ENCODE measurements around the gene MMP17.

DNA sequence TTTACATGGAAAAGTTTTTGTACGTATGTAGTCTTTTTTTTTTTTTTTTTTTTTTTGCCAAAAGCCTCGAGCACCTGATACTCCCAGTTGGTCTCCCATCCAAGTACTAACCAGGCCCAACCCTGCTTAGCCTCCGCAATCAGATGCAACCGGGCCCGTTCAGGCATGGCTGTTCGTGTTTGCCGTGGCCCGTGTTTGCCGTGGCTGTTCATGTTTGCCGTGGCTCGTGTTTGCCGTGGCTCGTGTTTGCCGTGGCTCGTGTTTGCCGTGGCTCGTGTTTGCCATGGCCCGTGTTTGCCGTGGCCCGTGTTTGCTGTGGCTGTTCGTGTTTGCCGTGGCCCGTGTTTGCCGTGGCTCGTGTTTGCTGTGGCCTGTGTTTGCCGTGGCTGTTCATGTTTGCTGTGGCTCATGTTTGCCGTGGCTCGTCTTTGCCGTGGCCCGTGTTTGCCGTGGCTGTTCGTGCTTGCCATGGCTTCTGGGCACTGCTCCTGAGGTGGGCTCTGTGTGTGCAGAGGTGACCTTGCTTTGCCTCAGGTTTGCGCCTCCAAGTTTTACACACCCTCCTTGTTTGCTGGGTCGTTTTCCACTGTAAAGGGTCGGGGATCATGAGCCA is 26.8 kb upstream of the MMP17 start:
- no peak for TF ChIP-seq POLR2A (IDR thresholded peaks at IDR 0.05; ENCODE audit: low read depth, low read length)
- TF ChIP-seq MYC (IDR thresholded peaks at IDR 0.05; ENCODE audit: low read depth, low read length) = no peak
- TF ChIP-seq, protein P1, sequence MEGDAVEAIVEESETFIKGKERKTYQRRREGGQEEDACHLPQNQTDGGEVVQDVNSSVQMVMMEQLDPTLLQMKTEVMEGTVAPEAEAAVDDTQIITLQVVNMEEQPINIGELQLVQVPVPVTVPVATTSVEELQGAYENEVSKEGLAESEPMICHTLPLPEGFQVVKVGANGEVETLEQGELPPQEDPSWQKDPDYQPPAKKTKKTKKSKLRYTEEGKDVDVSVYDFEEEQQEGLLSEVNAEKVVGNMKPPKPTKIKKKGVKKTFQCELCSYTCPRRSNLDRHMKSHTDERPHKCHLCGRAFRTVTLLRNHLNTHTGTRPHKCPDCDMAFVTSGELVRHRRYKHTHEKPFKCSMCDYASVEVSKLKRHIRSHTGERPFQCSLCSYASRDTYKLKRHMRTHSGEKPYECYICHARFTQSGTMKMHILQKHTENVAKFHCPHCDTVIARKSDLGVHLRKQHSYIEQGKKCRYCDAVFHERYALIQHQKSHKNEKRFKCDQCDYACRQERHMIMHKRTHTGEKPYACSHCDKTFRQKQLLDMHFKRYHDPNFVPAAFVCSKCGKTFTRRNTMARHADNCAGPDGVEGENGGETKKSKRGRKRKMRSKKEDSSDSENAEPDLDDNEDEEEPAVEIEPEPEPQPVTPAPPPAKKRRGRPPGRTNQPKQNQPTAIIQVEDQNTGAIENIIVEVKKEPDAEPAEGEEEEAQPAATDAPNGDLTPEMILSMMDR (IDR thresholded peaks at IDR 0.05; ENCODE audit: extremely low read depth in 1 of 2, insufficient read depth in 1 of 2, low read depth in 1 of 2, low read length in 2 of 2) = no peak
- no peak for TF ChIP-seq POLR2AphosphoS5 (IDR thresholded peaks at IDR 0.05; ENCODE audit: insufficient read depth, low read depth, low read length)
